HG03045 (cell line): ENCODE measurements around the gene PIN1.

Source experiments
- ATAC-seq: cut with Tn5 transposase; IDR thresholded peaks from one replicate; pipeline ENCODE4 v1.9.1; 2021; ENCODE audit warnings: mild to moderate bottlenecking, moderate library complexity; ENCODE audit not compliant: unreplicated experiment

Gene PIN1

GRCh38 chr19:9854282-9854846 is 19.2 kb downstream of the PIN1 start:
- no peak for ATAC-seq

GRCh38 chr19:9856609-9857008 is 21.5 kb downstream of the PIN1 start:
- ATAC-seq = no peak

- no peak for ATAC-seq
These were observed 22.1 kb downstream of the PIN1 start for GRCh38 chr19:9857076-9857721.

GRCh38 chr19:9857920-9858746 is 23.0 kb downstream of the PIN1 start:
- ATAC-seq = no peak

- no peak for ATAC-seq
These were observed 23.6 kb downstream of the PIN1 start for GRCh38 chr19:9858766-9859165.

- no peak for ATAC-seq
These were observed 25.3 kb downstream of the PIN1 start for GRCh38 chr19:9860407-9860806.

GRCh38 chr19:9861503-9861902 is 26.4 kb downstream of the PIN1 start:
- ATAC-seq = no peak

- no peak for ATAC-seq
These were observed 27.8 kb downstream of the PIN1 start for GRCh38 chr19:9862938-9863337.

GRCh38 chr19:9863759-9864158 is 28.6 kb downstream of the PIN1 start:
- no peak for ATAC-seq

- no peak for ATAC-seq
These were observed 30.8 kb downstream of the PIN1 start for GRCh38 chr19:9865732-9866501.

GRCh38 chr19:9868983-9869617 is 34.0 kb downstream of the PIN1 start:
- ATAC-seq = no peak

GRCh38 chr19:9871626-9872338 is 36.7 kb downstream of the PIN1 start:
- ATAC-seq = no peak

- no peak for ATAC-seq
These were observed 37.6 kb downstream of the PIN1 start for GRCh38 chr19:9872618-9873242.

- ATAC-seq = no peak
These were observed 40.0 kb downstream of the PIN1 start for GRCh38 chr19:9875031-9875627.

GRCh38 chr19:9875796-9876195 is 40.7 kb downstream of the PIN1 start:
- ATAC-seq = no peak

- ATAC-seq = no peak
These were observed 42.8 kb downstream of the PIN1 start for GRCh38 chr19:9877780-9878510.

- no peak for ATAC-seq
These were observed 43.5 kb downstream of the PIN1 start for GRCh38 chr19:9878511-9879196.

GRCh38 chr19:9881720-9882119 is 46.6 kb downstream of the PIN1 start:
- ATAC-seq = no peak
